OCI-LY1 (cell line): ENCODE data around the gene KLF11.

Experiments used
- CTCF ChIP-seq: fragments of 200-600 bp; sonication (generic), shearing (Covaris generic); IDR thresholded peaks from 2 replicates; pipeline ENCODE4 v1.5.1; 2017; ENCODE audit warnings: mild to moderate bottlenecking, antibody characterized with exemption, low read length, moderate library complexity, mixed read lengths
- EZH2 ChIP-seq: fragments of 200-600 bp; sonication (generic), shearing (Covaris generic); IDR thresholded peaks from 2 replicates; pipeline ENCODE4 v1.8.0; 2017; ENCODE audit warnings: borderline replicate concordance, mixed run types, mild to moderate bottlenecking, antibody characterized with exemption, low read length, moderate library complexity, mixed read lengths

DNA sequence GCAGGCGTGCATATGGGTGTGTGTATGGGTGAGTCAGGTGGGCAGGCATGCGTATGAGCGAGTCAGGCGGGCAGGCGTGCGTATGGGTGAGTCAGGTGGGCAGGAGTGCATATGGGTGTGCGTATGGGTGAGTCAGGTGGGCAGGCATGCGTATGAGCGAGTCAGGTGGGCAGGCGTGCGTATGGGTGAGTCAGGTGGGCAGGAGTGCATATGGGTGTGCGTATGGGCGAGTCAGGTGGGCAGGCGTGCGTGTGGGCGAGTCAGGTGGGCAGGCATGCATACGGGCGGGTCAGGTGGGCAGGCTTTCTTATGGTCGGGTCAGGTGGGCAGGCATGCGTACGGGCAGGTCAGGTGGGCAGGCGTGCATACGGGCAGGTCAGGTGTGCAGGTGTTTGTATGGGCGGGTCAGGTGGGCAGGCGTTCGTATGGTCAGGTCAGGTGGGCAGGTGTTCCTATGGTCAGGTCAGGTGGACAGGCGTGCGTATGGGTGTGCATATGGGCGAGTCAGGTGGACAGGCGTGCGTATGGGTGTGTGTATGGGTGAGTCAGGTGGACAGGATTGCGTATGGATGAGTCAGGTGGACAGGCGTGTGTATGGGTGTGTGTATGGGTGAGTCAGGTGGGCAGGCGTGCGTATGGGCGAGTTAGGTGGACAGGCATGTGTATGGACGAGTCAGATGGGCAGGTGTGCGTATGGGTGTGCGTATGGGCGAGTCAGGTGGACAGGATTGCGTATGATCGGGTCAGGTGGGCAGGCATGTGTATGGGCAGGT is 28.7 kb upstream of the KLF11 start:
- TF ChIP-seq CTCF, result no peak
- no peak for TF ChIP-seq EZH2
